Measurements from ENCODE around the gene DDX3X.

Gene DDX3X

GRCh38 chrX:41312786-41313185 lies 21.2 kb upstream of the DDX3X start:
- Histone ChIP-seq H4K8ac (ENCODE audit: low read length) (no peak overlapping the region), H2BK15ac (ENCODE audit: low read depth, poor library complexity, severe bottlenecking) (no peak overlapping the region), H3K4ac (ENCODE audit: low read depth in 1 of 2, low read length in 2 of 2) (no peak overlapping the region), H3K79me1 (replicated peaks; ENCODE audit: low read length, poor library complexity, severe bottlenecking) (no peaks in the 10 kb centered on the region), H3K9ac (ENCODE audit: low read length) (no peak overlapping the region), H3K9me3 (ENCODE audit: control insufficient read depth, low read length) (no peaks in the 10 kb centered on the region), H2BK5ac (ENCODE audit: low read depth, low read length, poor library complexity, severe bottlenecking) (no peak overlapping the region), H2AK5ac (ENCODE audit: low read length, severe bottlenecking) (no peak overlapping the region), H4K91ac (ENCODE audit: low read length) (no peak overlapping the region), H3K27ac (ENCODE audit: low read length, poor library complexity, severe bottlenecking) (no peak overlapping the region), H2AFZ (ENCODE audit: low read depth, low read length) (no peak overlapping the region), H3K27me3 (ENCODE audit: control insufficient read depth in 1 of 2, insufficient read depth in 1 of 2, low read length in 2 of 2) (no peaks in the 10 kb centered on the region), H3K36me3 (ENCODE audit: control insufficient read depth in 1 of 2, insufficient read depth in 2 of 2, low read depth in 1 of 2, low read length in 2 of 2) (no peaks in the 10 kb centered on the region), H3K14ac (ENCODE audit: low read length in 2 of 2) (no peak overlapping the region), H3K18ac (ENCODE audit: low read depth in 1 of 2, low read length in 2 of 2) (no peak overlapping the region), H2BK12ac (ENCODE audit: low read length in 2 of 2) (no peak overlapping the region), H3K4me3 (ENCODE audit: insufficient read depth in 1 of 2, low read depth in 1 of 2, low read length in 2 of 2) (no peak overlapping the region), H3K4me2 (ENCODE audit: low read length, poor library complexity, severe bottlenecking) (no peak overlapping the region), H2BK120ac (ENCODE audit: low read depth, low read length) (no peak overlapping the region), H3K23ac (ENCODE audit: low read length in 2 of 2) (no peak overlapping the region), H3K4me1 (ENCODE audit: control insufficient read depth, insufficient read depth, low read depth, low read length) (peaks cover 4% of the 10 kb centered on the region)
- DNase-seq = no peak
- WGBS = 100% methylated on average over 1 of the region's 1 CpG

DNA sequence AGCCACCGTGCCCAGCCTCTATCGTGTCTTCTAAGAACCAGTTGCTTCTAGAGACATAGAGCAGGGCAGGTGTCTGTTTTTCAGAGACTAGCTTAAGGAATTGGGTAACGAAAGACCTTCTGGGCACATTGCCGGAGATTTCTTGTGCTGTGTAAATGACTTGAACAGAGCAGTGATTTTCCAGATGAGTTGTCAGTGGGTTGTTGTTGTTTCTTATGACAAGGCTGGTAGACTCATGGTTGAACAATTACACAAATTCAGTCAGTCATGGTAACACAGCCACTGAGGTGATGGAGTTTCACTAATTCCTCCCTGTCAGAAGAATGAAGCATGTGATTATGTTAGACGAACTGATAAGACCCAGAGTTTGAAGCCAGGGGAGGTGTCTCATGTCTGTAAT lies 20.5 kb upstream of the DDX3X start:
- Histone ChIP-seq H2BK12ac (ENCODE audit: low read length in 2 of 2) (no peak overlapping the region), H3K4me3 (ENCODE audit: insufficient read depth in 1 of 2, low read depth in 1 of 2, low read length in 2 of 2) (no peak overlapping the region), H3K27me3 (ENCODE audit: control insufficient read depth in 1 of 2, insufficient read depth in 1 of 2, low read length in 2 of 2) (no peaks in the 10 kb centered on the region), H3K9me3 (ENCODE audit: control insufficient read depth, low read length) (no peaks in the 10 kb centered on the region), H2BK120ac (ENCODE audit: low read depth, low read length) (no peak overlapping the region), H3K4me1 (ENCODE audit: control insufficient read depth, insufficient read depth, low read depth, low read length) (peaks cover 4% of the 10 kb centered on the region), H3K4me2 (ENCODE audit: low read length, poor library complexity, severe bottlenecking) (no peak overlapping the region), H3K36me3 (ENCODE audit: control insufficient read depth in 1 of 2, insufficient read depth in 2 of 2, low read depth in 1 of 2, low read length in 2 of 2) (no peaks in the 10 kb centered on the region), H3K18ac (ENCODE audit: low read depth in 1 of 2, low read length in 2 of 2) (no peak overlapping the region), H3K14ac (ENCODE audit: low read length in 2 of 2) (no peak overlapping the region), H2AFZ (ENCODE audit: low read depth, low read length) (no peak overlapping the region), H3K79me1 (replicated peaks; ENCODE audit: low read length, poor library complexity, severe bottlenecking) (no peaks in the 10 kb centered on the region), H4K91ac (ENCODE audit: low read length) (no peak overlapping the region), H2BK5ac (ENCODE audit: low read depth, low read length, poor library complexity, severe bottlenecking) (no peak overlapping the region), H3K27ac (ENCODE audit: low read length, poor library complexity, severe bottlenecking) (peak overlapping the region; percentile 60), H3K9ac (ENCODE audit: low read length) (no peak overlapping the region), H4K8ac (ENCODE audit: low read length) (no peak overlapping the region), H3K4ac (ENCODE audit: low read depth in 1 of 2, low read length in 2 of 2) (no peak overlapping the region), H3K23ac (ENCODE audit: low read length in 2 of 2) (no peak overlapping the region), H2AK5ac (ENCODE audit: low read length, severe bottlenecking) (no peak overlapping the region), H2BK15ac (ENCODE audit: low read depth, poor library complexity, severe bottlenecking) (no peak overlapping the region)
- 88% methylated on average over 5 of the region's 5 CpGs for whole genome bisulfite sequencing
- peak; percentile 65 for DNase-seq

DNA sequence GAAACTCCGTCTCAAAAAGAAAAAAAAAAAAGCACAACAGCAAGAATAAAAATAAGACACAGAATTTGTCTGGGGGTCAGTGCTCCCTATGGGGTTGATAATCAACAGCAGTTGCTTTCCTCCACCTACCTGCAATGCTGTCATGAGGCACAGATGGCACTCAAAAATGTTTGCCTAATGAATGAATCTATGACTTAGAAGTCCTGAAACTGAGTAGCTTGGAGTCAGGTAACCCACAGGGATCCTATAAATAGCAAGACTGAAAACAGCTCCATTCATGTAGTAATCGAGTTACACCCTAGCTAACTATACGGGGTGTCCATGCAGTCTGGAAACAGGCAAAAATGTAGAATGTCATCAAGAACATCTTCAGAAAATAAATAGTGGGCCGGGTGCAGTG lies 19.8 kb upstream of the DDX3X start:
- Histone ChIP-seq H2AFZ (ENCODE audit: low read depth, low read length) (no peak overlapping the region), H3K27ac (ENCODE audit: low read length, poor library complexity, severe bottlenecking) (no peak overlapping the region), H2BK5ac (ENCODE audit: low read depth, low read length, poor library complexity, severe bottlenecking) (no peak overlapping the region), H3K18ac (ENCODE audit: low read depth in 1 of 2, low read length in 2 of 2) (no peak overlapping the region), H2BK15ac (ENCODE audit: low read depth, poor library complexity, severe bottlenecking) (no peak overlapping the region), H4K91ac (ENCODE audit: low read length) (no peak overlapping the region), H3K79me1 (replicated peaks; ENCODE audit: low read length, poor library complexity, severe bottlenecking) (no peaks in the 10 kb centered on the region), H2BK12ac (ENCODE audit: low read length in 2 of 2) (no peak overlapping the region), H3K4me1 (ENCODE audit: control insufficient read depth, insufficient read depth, low read depth, low read length) (peaks cover 4% of the 10 kb centered on the region), H3K4me3 (ENCODE audit: insufficient read depth in 1 of 2, low read depth in 1 of 2, low read length in 2 of 2) (no peak overlapping the region), H2BK120ac (ENCODE audit: low read depth, low read length) (no peak overlapping the region), H3K4ac (ENCODE audit: low read depth in 1 of 2, low read length in 2 of 2) (no peak overlapping the region), H3K9ac (ENCODE audit: low read length) (no peak overlapping the region), H3K9me3 (ENCODE audit: control insufficient read depth, low read length) (no peaks in the 10 kb centered on the region), H3K36me3 (ENCODE audit: control insufficient read depth in 1 of 2, insufficient read depth in 2 of 2, low read depth in 1 of 2, low read length in 2 of 2) (no peaks in the 10 kb centered on the region), H2AK5ac (ENCODE audit: low read length, severe bottlenecking) (no peak overlapping the region), H3K27me3 (ENCODE audit: control insufficient read depth in 1 of 2, insufficient read depth in 1 of 2, low read length in 2 of 2) (no peaks in the 10 kb centered on the region), H4K8ac (ENCODE audit: low read length) (no peak overlapping the region), H3K14ac (ENCODE audit: low read length in 2 of 2) (no peak overlapping the region), H3K4me2 (ENCODE audit: low read length, poor library complexity, severe bottlenecking) (no peak overlapping the region), H3K23ac (ENCODE audit: low read length in 2 of 2) (no peak overlapping the region)
- WGBS = 96% methylated on average over 3 of the region's 4 CpGs
- DNase-seq = no peak

- Histone ChIP-seq H2BK15ac (ENCODE audit: low read depth, poor library complexity, severe bottlenecking) (no peak overlapping the region), H3K4me3 (ENCODE audit: insufficient read depth in 1 of 2, low read depth in 1 of 2, low read length in 2 of 2) (no peak overlapping the region), H3K36me3 (ENCODE audit: control insufficient read depth in 1 of 2, insufficient read depth in 2 of 2, low read depth in 1 of 2, low read length in 2 of 2) (no peaks in the 10 kb centered on the region), H3K14ac (ENCODE audit: low read length in 2 of 2) (no peak overlapping the region), H2AFZ (ENCODE audit: low read depth, low read length) (no peak overlapping the region), H3K4me1 (ENCODE audit: control insufficient read depth, insufficient read depth, low read depth, low read length) (peaks cover 4% of the 10 kb centered on the region), H4K91ac (ENCODE audit: low read length) (no peak overlapping the region), H3K4ac (ENCODE audit: low read depth in 1 of 2, low read length in 2 of 2) (no peak overlapping the region), H3K27ac (ENCODE audit: low read length, poor library complexity, severe bottlenecking) (no peak overlapping the region), H3K23ac (ENCODE audit: low read length in 2 of 2) (no peak overlapping the region), H3K9ac (ENCODE audit: low read length) (no peak overlapping the region), H3K9me3 (ENCODE audit: control insufficient read depth, low read length) (no peaks in the 10 kb centered on the region), H3K4me2 (ENCODE audit: low read length, poor library complexity, severe bottlenecking) (no peak overlapping the region), H2BK12ac (ENCODE audit: low read length in 2 of 2) (no peak overlapping the region), H3K18ac (ENCODE audit: low read depth in 1 of 2, low read length in 2 of 2) (no peak overlapping the region), H4K8ac (ENCODE audit: low read length) (no peak overlapping the region), H3K27me3 (ENCODE audit: control insufficient read depth in 1 of 2, insufficient read depth in 1 of 2, low read length in 2 of 2) (no peaks in the 10 kb centered on the region), H2BK120ac (ENCODE audit: low read depth, low read length) (no peak overlapping the region), H2AK5ac (ENCODE audit: low read length, severe bottlenecking) (no peak overlapping the region), H3K79me1 (replicated peaks; ENCODE audit: low read length, poor library complexity, severe bottlenecking) (no peaks in the 10 kb centered on the region), H2BK5ac (ENCODE audit: low read depth, low read length, poor library complexity, severe bottlenecking) (no peak overlapping the region)
- DNase-seq = no peak
- WGBS = 84% methylated on average over 5 of the region's 7 CpGs
Observed at GRCh38 chrX:41314881-41315280, 19.1 kb upstream of the DDX3X start.
